PFSK-1 (cell line): ENCODE results near the gene PSMB2.

Experiments used
- POLR2AphosphoS5 ChIP-seq: IDR thresholded peaks from 2 replicates; pipeline ENCODE4 v1.6.1; 2012; ENCODE audit warnings: low read depth, mild to moderate bottlenecking, control low read depth, low read length, moderate library complexity
- TAF1 ChIP-seq: IDR thresholded peaks from 2 replicates; pipeline ENCODE4 v1.6.1; 2012; ENCODE audit warnings: low read length, control low read depth, borderline replicate concordance; ENCODE audit not compliant: insufficient read depth

GRCh38 chr1:35561972-35562680 lies 79.2 kb downstream of the PSMB2 start:
- TF ChIP-seq POLR2AphosphoS5 (no peak), TAF1 (no peak)
